ENCODE data around the gene SZT2.

- TF ChIP-seq FOXK1 (CRISPR knock-in tag; IDR thresholded peaks at IDR 0.05) (no peak), SP1 (CRISPR knock-in tag; conservative IDR thresholded peaks at IDR 0.05) (no peak), MAX (CRISPR knock-in tag; IDR thresholded peaks at IDR 0.05) (no peak), NR3C1 (CRISPR knock-in tag; conservative IDR thresholded peaks at IDR 0.05; ENCODE audit: low read depth) (no peak), CTCF (IDR thresholded peaks at IDR 0.05) (no peak), ZNF232 (CRISPR knock-in tag; IDR thresholded peaks at IDR 0.05) (no peak), CREB1 (CRISPR knock-in tag; IDR thresholded peaks at IDR 0.05) (no peak), NR1H2 (CRISPR knock-in tag; IDR thresholded peaks at IDR 0.05) (no peak), ZNF396 (CRISPR knock-in tag; IDR thresholded peaks at IDR 0.05; ENCODE audit: borderline replicate concordance) (no peak), IRF1 (CRISPR knock-in tag; IDR thresholded peaks at IDR 0.05) (no peak), USF2 (CRISPR knock-in tag; IDR thresholded peaks at IDR 0.05) (no peak)
Observed at GRCh38 chr1:43445606-43446387, 56.1 kb downstream of the SZT2 start.

Data from WTC11 (cell line).